Measurements from ENCODE around the gene CTNNA3. TPM values are rescaled to one million over a fixed set of nuclear protein-coding genes. Genes with fewer than 3 reads are reported as not detected.

The CTNNA3 gene
- total RNA-seq, 4 donors from 2014 or later = under 0.01 to 0.38 (median 0.27) TPM

- TF ChIP-seq CTCF (IDR thresholded peaks at IDR 0.05; ENCODE audit: low read depth) = no peak
Observed at GRCh38 chr10:66836057-66836456, 859.9 kb downstream of the CTNNA3 start.

GRCh38 chr10:66835400-66835799, 860.6 kb downstream of the CTNNA3 start:
- no peak for TF ChIP-seq CTCF (IDR thresholded peaks at IDR 0.05; ENCODE audit: low read depth)

- no peak for TF ChIP-seq CTCF (IDR thresholded peaks at IDR 0.05; ENCODE audit: low read depth)
Observed at GRCh38 chr10:66834802-66835201, 861.2 kb downstream of the CTNNA3 start.

GRCh38 chr10:66833861-66834260, 862.1 kb downstream of the CTNNA3 start:
- no peak for TF ChIP-seq CTCF (IDR thresholded peaks at IDR 0.05; ENCODE audit: low read depth)

GRCh38 chr10:66832781-66833422, 863.1 kb downstream of the CTNNA3 start:
- no peak for TF ChIP-seq CTCF (IDR thresholded peaks at IDR 0.05; ENCODE audit: low read depth)

GRCh38 chr10:66828957-66829356, 867.0 kb downstream of the CTNNA3 start:
- no peak for TF ChIP-seq CTCF (IDR thresholded peaks at IDR 0.05; ENCODE audit: low read depth)

GRCh38 chr10:66827353-66827752, 868.6 kb downstream of the CTNNA3 start:
- TF ChIP-seq CTCF (IDR thresholded peaks at IDR 0.05; ENCODE audit: low read depth) = no peak

All from subcutaneous adipose tissue (tissue), 4 donors.